RPMI8226 (cell line): ENCODE data around the gene PRPSAP1.
"Not testable (repeated sequence)": the region's sequence is repeated elsewhere in the genome, so short reads cannot be mapped to it uniquely, and the experiment has no call there.

Experiments
- DNase-seq: peaks from one replicate; pipeline ENCODE4 v3.0.0-alpha.2; 2015

PRPSAP1 gene

DNA sequence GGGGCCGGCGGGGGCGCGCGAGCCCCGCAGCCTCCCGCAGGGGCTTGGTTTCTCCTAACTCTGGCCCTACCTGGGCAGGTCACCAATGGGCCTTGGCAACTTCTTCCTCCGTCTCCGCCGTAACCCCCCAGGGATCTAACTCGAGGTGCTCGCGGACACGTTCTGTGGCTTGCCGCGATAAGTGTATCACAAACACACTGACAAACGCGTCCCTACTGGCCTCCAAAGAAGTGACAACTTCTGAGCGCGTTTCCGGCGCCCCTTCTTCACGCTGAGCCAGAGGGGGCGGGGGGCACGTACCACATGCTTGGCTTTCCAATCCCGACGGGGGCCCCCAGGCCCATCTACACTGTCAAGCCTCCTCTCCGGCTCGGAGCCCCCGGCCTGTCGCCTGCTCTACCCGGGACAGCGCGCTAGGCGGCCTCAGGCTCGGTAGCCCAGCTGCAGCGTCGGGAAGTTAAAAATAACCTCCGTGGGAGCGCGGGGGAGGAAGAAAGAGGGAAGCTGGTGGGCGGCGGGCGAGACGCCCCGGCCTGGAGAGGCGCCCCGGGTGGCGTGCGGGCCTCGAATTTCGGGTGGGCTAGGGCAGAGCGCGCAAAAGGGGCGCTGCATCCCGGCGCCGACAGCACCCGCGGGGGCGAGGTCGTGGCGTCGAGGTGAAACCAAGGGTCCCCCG lies 30.0 kb upstream of the PRPSAP1 start:
- peak; percentile 71 for DNase-seq

DNA sequence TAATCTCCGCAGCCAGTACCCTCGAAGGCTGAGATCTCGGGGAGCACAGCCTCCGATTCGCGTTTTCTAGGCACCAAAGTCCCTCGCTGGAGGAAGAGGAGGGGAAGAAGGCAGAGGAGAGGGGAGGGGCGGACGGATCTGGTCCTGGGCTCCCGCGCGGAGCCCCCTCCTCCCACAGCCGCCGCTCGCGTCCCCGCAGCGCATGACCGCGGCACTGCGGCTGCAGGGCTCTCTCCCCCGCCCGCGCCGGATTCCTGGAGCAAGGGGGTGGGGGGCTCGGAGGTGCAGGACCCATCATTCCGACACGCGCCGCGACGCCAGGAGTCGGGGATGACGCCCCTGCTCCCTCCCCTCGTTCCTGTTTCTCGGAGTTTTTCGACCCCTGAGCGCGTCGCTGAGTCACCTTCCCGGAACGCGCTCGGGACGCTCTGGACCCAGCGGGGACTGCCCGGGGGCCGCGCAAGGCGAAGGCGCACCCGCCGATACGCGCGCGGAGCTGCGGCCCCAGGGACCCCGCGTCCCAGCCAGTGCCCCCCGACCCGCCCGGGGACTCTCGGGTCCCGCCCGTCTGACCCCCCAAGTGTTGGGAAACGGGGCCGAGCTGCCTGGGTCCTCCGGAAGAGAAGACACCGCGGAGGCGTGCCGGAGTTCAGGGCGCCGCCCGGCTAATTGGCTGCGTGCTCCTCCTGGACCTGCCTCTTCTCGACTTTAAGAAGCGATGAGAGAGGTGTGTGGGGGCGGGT lies 29.3 kb upstream of the PRPSAP1 start:
- peak; percentile 79 for DNase-seq

DNA sequence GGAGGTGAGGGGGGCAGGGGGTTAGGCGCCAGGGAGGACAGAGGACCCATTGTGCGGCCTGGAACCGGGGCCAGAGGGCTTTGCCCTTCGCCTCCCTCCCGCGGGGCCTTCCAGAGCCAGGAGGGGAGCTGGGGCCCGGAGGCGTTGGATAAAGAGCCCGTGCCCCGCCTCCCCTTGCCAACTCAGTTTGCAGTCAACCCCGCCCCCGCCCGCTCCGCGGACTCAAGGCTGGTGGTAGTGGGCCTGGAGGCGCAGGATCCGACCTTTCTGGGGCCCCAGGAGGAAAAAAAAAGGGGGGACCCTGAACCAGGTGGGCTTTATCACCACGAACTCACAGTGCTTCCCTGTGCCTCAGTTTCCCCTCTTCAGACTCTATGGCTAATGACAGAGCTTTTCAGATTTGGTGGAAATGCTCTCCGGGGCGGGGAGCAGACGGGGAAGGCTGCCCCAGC lies 28.7 kb upstream of the PRPSAP1 start:
- no peak for DNase-seq

DNA sequence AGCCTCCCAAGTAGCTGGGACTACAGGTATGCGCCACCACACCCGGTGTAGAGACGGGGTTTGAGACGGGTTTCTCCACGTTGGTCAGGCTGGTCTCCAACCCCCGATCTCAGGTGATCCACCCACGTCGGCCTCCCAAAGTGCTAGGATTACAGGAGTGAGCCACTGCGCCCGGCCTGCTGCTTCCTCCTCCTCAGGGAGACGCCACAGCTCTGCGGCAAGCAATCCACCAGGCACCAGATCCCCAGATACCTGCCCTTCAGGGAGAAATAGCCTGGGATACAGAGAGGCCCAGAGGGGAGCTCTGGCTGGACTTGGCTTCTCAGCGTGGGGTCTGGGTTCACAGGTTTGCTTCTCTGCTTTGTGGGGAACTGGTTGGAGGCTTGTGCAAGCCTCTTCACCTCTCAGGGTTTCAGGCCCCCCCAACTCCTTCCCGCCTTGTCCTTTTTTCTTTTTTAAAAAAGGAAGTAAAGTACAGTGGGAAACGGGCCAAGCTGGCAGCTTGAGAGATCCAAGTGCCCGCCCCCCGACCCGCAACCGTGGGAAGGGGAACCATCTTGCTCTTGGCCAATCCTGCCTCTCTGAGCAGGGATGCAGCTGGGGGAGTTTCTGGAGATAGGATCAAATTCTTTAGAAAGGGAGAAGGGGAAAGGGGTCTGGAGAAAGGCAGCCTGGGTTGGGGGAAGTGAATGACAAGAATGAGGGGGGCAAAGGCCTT lies 28.1 kb upstream of the PRPSAP1 start:
- no peak for DNase-seq

DNA sequence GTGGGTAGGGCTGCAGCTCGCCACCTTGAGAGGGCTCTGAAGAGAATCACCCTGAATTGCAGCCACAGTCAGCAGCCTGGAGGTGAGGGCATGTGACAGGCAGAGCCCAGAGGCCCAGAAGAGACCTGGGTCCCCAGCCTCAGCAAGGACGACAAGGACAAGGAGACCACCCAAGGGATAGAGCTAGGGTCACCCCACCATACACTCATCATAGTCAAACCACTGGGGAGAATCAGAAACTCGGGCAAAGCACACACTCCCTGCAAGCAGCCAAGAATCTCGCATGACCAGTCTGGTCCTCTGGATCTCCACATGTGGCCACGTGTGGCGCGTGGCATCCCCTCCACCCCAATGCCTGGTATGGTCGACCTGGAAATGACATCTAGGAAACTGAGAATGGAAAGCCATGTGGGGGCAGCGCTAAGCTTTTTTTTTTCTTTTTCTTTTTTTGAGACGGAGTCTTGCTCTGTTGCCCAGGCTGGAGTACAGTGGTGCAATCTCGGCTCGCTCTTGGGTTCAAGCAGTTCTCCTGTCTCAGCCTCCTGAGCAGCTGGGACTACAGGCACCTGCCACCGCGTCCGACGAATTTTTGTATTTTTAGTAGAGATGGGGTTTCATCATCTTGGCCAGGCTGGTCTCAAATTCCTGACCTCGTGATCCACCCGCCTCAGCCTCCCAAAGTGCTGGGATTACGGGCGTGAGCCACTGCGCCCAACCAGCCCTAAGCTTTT lies 26.1 kb upstream of the PRPSAP1 start:
- no peak for DNase-seq

DNA sequence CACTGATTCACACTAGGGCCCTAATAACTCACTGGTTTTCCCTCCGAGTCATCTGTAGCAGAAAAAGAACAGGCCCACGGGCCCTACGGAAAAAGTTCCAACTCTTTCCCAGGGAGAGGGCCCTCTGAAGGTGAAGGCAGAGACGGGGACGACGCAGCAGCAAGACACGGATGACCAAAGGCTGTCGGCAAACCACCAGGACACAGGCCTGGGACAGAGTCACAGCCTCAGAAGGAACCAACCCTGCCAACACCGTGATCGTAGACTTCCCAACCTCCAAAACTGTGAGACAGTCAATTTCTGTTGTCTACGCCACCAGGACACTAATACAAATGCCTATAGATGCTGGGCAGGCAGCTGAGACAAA lies 25.5 kb upstream of the PRPSAP1 start:
- no peak for DNase-seq

DNA sequence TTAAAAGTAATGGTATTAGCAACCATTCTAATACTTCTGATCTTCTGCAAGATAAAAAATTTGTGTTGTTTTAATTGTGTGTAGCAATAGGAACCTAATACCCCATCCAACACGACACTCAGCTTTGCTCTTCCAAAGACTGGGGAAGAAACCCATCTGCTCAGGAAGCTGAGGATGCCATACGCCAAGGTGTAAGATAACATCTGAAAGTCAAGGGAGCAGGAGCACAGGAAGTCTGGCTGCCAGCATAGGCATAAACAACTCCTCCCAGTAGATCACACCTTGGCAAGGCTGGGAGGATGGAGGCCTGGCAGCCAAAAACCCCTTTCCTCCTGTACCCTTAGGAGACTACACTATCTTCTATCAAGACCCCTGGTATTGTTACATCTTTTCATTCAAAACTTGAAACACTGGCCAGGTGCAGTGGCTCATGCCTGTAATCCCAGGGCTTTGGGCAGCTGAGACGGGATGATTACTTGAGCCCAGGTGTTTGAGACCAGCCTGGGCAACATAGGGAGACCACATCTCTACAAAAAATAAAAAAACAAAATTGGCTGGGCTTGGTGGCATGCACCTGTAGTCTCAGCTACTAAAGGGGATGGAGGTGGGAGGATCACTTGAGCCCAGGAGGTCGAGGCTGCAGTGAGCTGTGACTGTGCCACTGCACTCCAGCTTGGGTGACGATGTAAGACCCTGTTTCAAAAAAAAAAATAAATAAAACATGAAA lies 25.0 kb upstream of the PRPSAP1 start:
- no peak for DNase-seq

DNA sequence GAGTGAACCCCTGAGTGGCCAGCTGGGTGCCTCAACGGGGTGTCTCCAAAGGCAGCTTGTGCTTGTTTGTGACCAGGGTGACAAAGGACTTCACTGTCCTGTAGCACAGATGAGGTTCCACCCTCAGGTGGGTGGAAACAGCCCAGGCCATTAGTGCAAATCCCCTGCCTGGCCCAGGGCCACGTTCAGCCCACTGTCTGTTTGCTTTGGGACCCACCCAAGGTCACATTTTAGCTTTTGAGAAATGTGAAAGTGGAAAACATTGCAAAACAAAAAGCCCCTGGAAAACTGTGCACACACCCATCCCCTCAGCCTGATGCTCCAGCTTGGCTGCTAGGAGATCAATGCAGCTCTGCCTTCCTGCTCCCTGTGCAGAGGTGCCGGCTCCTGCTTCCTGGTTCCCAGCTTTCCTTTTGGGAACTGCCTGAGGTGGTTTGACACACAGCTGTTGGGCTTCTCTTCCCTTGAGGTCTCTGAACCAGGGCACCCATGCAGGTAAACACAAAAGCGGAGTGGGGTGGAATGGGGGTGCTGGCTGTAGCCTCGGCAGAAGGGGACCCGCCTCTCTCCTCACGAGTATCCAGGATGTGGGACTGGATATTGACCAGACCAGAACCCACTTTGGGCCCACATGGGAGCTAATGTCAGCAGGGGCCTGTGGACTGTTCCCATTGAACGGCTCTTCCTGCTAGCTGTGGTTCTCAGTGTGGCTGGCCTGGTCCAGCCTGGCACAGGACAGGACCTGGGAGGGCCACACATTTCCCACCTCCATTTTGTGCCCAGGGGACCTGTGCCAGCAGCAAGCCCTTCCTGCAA lies 22.8 kb upstream of the PRPSAP1 start:
- DNase-seq, result no peak

DNA sequence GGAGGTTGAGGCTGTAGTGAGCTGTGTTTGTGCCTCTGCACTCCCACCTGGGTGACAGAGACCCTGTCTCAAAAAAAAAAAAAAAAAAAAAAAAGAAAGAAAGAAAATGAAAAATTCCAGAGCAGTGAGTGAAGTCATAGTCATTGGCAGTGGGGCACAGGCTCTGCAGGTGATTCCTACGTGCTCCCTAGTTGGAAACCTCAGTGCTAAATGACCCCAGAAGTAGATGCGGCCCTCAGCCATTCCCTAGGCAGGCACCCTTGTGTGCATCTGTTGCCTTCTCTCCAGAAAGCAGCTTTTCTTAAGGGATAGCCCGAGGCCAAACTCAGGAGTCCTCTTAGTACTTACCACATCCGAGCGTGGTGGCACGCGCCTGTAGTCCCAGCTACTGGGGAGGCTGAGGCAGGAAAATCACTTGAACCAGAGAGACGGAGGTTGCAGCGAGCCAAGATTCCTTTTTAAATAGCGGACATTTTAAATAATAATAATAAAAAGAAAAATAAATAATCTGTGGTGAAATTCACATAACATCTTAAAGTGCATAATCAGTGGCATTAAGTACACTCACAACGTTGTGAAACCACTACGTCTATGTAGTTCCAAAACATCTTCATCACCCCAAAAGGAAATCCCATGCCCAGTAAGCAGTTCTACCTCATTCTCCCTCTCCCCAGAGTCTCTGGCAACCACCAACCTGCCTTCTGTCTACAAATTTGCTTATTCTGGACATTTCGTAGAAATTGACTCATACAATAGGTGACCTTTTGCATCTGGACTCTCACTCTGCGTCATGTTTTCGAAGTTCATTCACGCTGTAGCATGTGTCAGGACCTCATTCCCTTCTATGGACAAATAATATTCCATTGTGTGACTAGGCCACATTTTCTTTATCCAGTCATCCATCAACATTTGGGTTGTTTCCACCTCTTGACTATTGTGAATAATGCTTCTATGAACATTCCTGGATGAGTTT lies 18.2 kb upstream of the PRPSAP1 start:
- DNase-seq, result peak; percentile 68

DNA sequence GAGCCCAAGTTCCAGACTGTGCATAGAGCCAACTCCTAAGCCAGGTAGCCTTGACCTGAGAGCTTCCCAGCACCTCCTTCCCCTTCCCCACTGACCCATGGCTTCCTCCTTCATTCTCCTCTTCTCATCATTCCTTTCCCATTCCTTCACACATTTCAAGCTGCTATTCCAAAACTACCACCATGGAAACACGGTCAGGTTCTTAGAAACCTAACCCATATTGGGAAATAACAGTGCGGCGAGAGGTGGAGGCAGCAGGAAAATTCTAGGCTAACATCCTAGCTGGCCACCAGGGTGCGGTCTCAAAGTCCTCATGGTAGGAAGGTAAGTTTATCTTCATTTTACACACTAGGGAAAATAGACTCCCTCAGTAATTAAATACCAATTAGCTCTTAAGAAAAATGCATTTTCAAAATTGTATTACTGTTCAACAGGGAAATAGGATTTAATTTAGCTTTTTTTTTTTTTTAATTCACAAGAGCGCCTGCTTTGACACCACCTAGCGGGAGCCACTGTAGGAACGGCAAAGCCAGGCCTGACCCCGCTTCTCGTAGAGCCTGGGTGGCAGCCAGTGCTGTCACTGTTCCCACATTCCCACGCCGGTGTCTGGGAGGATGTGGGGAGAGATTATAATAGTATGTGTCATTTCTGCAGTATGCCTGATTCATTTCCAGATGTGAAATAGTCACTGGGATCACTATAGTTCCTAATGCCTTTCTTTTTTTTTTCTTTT lies 16.7 kb upstream of the PRPSAP1 start:
- no peak for DNase-seq

DNA sequence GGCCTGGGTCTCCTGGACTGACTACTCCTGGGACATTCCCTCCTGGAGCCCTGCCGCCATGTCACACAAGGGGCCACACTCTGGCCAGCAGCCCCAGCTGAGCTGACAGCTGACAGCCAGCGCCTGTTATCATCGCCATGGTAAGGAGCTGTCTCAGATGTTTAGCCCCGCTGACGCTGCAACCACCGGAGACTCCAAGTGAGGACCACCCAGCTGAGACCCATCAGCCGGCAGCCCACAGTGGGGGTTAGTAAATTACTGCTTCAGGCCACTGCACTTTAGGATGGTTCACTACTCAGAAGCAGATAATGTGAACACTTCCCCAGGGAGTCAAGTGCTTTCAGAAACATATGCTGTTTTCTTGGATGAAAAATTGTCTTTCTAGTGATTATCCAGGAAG lies 16.1 kb upstream of the PRPSAP1 start:
- DNase-seq, result no peak

DNA sequence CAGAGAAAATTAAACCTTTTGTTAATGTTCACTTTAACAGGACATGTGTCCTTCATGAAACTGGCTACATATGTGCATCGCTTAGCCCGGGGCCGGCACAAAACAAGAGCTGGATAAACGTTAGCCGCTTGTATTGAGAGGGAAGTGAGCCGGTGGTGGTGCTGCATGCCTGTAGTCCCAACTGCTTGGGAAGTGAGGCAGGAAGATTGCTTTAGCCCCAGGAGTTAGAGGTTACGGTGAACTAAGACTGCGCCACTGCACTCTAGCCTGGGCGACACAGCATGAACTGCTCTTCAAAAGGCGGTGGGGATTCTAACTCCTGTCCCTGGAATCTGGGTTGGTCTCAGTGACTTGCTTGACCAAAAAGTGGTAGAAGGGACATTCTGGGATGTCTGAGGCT lies 15.7 kb upstream of the PRPSAP1 start:
- DNase-seq, result no peak

DNA sequence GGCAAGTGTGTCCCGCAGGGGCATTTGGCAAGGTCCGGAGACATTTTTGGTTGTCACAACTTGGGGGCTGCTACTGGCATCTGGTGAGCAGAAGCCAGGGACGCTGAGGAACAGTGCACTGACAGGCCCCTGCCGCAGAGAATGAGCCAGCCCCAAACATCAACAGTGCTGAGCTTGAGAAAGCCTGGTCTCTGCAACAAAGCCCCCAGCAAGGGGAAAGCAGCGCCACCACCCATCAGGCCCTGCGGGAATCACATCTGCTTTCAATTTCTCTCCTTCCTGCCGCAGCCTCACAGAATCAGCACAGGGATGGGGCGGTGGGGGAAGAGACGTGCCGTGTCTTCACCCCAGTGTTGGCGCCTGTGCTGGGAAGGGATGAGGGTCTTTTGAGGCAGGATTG lies 14.8 kb upstream of the PRPSAP1 start:
- DNase-seq, result no peak

DNA sequence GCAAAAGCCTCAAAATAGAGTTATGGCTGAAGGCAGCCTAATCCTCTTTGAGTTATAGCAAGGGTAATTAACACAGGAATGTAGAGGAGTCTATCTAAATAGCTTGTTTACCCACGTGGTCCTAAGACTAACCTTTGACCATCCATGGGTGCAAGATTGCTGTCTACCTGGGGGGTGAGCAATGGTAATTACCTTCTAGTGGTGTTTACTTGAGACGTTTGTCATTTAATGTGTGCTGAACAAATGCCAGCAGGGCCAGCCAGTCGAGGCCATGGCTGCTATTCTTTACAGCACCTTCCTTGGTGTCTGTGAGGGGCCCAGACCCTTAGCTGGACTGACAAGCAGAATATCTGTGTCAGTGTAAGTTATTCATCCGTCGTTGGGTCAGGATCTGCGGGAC lies 13.9 kb upstream of the PRPSAP1 start:
- no peak for DNase-seq

DNA sequence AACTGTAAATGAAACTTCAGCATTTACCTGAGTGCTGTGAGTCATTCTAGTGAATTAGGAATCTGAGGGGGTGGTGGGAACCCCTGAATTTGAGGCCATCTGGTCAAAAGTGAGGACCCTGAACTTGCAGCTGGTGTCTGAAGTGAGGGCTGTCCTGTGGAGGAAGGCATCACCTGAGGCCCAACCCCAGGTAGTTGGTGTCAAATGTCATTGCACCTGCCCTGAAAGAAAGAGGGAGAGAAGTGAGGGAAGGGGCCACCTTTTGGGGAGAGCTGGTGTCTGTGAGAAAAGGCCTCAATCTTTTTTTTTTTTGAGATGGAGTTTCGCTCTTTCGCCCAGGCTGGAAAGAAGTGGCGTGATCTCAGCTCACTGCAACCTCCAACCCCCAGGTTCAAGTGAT lies 12.5 kb upstream of the PRPSAP1 start:
- DNase-seq, result no peak

DNA sequence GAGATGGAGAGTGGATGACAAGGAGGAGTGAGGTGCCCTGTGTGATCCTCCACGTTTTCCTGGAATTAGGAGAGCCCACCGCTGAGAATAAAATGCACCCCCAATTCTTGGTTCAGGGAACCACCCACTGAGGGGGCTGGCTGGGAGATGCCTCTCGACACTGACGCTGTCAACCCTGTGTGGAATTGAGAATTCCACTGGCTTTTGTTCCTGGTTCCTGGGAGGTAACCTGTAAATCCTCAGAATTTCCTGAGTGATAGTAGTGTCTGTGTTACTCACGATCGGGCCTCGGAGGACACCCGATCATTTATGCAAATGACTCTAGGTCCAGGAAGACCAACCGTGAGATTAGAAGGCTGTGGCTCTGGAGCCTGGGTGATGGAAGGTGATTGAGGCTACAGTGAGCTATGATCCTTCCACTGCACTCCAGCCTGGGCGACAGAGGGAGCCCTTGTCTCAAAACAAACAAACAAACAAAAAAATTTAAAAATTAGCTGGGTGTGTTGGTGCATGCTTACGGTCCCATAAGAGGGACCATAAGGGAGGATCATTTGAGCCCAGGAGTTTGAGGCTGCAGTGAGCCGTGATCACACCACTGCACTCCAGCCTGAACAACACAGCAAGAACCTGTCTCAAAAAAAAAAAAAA lies 11.7 kb upstream of the PRPSAP1 start:
- no peak for DNase-seq

DNA sequence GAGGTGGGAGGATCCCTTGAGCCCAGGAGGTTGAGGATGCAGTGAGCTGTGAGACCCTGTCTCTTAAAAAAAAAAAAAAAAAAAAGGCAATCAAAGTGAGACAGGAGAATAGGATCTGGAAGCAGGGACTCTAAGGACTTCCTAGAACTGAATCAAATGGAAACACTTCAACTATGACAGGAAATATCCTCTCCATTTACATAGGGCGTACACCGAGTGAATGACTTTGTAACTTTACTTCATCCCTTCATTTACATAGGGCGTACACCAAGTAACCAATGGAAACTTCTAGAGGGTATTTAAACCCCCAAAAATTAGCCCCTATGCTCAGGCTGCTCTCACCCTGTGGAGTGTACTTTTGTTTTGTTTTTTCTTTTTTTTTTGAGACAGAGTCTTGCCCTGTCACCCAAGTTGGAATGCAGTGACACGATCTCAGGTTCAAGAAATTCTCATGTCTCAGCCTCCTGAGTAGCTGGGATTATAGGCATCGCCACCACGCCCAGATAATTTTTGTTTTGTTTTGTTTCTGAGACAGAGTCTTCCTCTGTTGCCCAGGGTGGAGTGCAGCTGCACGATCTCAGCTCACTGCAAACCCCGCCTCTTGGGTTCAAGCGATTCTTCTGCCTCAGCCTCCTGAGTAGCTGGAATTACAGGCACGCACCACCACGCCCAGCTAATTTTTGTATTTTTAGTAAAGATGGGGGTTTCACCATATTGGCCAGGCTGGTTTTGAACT lies 9.6 kb upstream of the PRPSAP1 start:
- no peak for DNase-seq

DNA sequence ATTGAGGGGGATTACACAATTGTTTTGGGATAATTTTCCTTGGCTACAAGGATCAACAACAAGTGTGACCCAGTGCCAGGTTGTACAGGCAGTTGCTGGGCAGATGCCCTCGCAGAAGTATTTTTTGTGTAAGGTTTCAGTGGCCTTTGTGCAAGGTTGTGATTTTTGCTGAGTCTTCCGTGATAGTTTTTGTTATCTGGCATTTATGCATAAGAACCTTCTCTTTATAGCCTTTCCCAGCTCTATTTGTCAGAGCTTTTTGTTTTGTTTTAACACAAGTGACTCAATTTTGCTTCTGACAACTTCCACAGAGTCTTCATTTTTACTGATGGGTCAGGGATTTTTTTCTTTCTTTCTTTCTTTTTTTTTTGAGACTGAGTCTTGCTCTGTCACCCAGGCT lies 6.7 kb upstream of the PRPSAP1 start:
- no peak for DNase-seq

DNA sequence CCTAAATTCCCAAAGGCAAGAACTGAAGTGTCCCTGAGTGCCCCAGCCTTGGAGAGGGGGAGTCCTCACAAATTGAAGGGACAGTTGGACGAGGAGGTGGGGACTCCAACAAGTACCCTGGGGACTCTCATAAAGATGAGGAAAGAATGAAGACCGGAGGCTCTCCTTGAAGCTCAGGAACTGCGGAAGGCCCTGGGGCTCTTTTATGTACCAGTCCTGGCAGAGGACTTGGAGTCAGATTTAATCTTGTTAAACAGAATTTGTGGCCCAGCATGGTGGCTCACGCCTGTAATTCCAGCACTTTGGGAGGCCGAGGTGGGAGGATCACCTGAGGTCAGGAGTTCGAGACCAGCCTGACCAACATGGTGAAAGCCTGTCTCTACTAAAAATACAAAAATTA lies 6.1 kb upstream of the PRPSAP1 start:
- DNase-seq, result not testable (repeated sequence)
